NCI-H82 (cell line): Measurements from ENCODE around the gene PLPP3.

Experiments used
- DNase-seq: peaks from one replicate; lab custom pipeline; 2025; lab: John Stamatoyannopoulos, UW

Gene PLPP3

DNA sequence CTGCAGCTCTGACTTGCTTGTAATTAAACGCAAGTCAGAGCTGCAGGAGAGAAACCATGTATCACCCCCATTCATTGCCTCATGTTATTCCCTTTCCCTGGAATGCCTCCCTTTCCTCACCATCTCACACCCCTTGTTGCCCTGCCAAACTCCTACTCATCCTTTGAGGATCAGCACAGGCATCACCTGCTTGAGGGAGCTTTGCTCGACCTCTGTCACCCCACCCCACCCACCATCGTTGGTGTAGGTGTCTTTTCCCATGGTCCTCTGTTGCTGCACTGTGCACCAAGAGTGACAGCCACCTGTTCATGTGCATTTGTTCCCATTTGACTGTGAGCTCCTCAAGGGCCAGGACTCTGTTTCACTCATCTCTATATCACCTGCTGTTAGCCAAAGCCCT lies 117.2 kb downstream of the PLPP3 start:
- no peak for DNase-seq

DNA sequence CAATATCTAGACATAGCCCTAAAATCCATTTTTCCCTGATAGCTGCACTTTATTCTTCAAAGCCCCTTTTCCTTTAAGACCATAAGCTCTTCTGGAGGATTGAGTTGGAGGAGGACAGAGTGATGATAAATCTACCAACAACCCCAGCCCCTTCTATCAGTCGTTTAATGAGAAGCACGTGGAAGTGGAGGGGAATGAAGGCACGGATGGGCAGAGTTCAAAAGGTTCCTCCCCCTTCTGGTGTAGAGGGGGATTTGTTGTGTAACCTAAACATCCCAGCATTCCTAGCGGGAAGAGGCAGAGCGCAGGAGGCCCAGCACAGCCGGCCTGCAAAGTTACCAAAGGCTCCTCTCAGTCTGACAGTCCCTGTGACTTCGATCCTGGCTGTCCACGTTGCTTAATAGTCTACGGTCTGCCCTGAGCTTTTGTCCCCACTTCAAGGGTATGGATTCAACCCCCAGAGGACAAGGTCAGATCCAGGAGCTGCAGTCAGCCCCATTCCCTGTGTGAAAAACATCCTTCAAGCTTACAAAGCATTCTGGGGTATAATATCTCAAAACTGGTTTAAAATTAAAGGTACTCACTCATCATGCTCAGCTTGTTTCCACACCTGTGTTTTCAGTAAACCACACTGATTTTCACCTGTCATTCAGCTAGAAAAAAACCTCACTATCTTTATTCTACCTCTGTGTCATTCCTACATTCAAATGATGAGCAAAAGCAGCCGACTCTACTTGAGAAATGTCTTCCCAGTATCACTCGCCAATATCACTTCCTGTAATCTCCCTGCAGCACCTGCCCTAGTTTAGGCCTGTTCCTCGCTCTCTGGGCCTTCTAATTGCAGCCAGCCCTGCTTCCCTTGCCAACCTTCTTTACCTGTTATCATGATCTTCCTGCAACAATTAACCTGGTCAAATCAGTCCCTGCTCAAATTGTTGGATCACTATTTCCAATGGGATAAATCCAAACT lies 117.9 kb downstream of the PLPP3 start:
- DNase-seq, result peak; percentile 19

DNA sequence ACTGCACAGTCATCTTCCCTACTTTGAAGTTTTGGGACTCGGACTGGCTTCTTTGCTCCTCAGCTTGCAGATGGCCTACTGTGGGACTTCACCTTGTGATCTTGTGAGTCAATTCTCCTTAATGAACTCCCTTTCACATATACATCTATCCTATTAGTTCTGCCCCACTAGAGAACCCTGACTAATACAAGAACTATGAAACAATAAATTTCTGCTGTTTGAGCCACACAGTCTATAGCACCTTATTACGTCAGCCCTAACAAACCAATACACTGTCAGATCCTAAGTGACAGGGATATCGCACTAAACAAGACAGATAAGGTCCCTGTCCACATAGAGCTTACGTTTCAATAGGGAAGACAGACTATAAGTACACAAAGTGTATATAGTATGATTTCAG lies 120.1 kb downstream of the PLPP3 start:
- no peak for DNase-seq

DNA sequence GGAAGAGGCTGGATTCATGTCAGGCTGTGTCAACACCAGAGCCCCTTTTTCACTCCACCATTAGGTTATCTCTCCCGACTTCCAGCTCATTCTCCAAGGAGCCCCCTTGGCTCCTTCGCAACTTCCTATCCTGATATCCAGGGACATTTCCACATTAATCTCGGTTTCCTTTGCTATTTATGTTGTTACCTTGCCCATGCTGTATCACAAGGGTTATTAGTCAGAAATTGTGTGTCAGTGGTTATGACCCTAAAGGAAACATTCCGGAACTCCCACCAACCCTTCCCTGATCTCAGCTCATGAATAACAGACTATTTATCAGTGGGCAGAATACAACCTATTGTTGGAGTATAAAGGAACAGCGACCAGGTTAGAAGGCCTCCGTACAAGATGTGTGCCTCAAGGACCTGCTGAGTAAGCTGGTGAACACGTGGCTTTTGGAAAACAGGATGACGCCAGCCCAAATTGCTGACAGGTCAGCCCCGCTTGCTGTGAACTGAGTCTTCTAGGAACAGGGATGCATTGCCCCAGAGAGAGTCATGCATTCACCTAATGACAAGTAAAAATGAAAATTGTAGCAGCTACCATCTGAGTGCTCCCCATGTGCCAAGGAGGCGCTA lies 121.5 kb downstream of the PLPP3 start:
- no peak for DNase-seq

DNA sequence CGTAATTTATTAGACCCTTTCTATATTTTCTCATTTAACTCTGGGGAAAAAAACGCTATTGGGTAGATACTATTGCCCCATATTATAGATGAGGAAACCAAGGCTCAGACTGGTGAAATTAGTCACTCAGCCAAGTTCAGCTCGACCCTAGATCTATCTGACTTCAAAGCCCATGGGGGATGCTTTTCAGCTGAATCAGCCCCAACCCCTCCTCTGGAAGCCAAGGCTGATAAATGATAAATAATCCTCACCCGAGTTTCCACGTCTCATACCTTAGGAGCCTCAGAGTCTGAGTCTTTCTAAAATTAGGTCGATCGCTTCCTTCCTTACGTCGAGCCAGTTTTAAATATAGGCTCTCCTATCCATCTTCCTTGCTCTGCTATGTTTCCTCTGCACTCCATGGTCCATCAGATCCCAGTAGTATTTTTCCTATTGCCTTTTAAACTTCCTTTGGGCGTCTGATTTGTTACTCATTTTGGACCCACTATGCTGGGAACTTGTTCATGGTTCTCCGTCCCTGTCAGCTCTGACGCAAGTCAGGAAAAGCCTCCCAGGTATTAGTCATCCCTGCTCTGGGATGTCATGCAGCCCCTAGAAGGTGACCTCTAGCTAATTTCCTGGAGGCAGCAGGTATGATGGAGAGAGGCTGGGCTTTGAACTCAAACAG lies 122.8 kb downstream of the PLPP3 start:
- DNase-seq, result no peak

DNA sequence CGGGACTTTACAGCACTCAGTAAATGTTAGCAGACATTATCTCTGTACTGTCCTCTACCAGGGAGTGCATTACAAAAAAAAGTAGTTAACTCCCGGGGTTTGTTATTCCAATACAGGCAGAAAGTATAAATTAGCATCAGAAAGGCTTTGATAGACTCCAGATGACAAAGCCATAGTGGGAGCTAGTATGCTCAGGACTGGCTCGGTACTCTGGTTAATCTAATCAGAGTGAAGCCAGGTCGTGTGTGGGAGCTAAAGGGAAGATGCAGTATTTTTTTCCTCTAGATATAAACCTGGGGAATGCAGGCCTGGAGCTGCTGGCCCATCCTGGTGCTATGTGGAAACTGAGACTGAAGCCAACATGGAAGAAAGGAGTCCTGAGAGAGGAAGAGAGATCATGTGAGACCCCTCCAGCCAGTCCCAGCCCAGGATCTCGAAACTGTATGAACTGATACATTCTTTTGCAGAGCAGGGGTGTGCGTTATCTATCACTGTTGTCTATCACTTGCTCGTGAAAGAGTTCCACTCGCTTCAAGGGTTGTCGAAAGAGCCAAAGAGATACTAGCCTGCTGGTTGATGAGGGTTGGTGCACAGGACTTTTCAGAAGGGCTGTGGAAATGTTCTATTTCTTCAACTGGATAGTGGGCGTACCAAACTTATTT lies 125.8 kb downstream of the PLPP3 start:
- DNase-seq, result no peak

DNA sequence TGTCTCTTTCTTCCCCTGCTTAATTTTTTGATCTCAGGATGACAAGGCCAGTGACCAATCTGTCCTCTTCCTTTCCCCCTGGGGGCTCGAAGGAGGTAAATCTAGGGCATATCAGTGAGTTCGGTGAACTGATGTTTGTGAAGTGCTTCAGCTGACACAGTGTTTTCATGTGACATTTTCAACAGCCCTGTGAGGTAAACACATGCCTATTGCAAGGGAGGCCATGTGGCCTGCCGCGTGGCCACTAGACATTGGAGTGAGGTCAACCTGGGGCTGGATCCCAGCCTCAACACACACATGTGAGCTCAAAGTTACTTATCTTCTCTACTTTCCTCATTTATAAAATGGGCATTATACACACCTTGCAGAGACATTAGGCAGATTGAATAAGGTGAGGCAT lies 126.3 kb downstream of the PLPP3 start:
- DNase-seq, result no peak

- no peak for DNase-seq
These were observed 127.0 kb downstream of the PLPP3 start for GRCh38 chr1:56452027-56453011.

DNA sequence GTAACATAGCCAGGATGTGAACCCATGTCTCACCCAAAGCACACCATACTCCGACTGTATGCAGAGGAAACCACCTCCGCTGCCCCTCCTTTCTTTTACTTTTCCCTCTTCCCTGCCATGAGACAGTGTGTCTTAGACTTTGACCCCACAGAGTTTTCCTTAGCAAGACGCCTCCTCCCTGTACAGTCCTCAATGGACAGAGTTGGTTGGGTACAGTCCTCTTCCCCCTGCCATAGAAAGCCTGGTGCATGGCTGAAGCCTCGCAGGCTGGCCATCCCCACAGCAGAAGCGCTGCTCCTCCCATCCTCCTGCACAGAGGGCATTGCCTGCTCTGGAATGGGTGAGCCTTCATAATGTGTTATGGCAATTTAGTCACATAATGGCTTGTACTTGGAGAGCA lies 127.9 kb downstream of the PLPP3 start:
- no peak for DNase-seq

GRCh38 chr1:56450004-56450666 lies 129.2 kb downstream of the PLPP3 start:
- no peak for DNase-seq

DNA sequence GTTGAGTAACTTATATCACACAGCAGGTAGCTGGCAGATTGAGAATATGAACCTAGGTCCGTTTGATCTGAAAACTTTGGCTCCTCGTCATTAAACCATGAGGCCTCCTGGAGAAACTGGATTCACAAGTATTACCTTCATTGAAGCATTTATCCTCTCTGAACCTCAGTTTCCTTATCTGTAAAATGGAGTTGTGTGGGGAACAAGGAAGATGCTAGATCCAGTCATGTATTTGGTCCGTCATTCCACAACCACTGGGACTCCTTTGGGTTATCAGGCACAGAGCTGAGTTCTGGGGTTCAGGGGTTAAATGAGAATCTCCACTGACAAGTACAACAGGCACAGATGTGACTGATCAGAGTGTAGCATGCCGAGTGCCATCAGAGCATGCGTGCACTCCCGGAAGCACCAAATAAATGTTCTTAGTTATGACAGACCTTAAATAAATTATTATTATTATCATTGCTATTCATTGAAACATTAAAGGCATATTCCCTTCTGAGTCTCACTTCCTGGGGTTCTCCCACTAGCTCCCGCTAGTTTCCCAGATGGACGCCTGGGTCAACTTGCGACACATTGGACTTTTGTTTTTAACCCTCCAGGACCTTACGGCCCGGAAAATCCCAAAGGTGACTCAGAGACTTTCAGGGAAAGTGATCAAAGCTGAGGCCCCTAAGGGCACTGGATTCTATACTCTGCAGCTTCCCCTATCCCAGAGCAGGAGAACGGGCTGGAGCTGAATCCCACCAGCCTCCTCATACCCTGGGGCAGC lies 130.6 kb downstream of the PLPP3 start:
- DNase-seq, result no peak

- DNase-seq, result no peak
These were observed 131.5 kb downstream of the PLPP3 start for GRCh38 chr1:56447823-56448222.

DNA sequence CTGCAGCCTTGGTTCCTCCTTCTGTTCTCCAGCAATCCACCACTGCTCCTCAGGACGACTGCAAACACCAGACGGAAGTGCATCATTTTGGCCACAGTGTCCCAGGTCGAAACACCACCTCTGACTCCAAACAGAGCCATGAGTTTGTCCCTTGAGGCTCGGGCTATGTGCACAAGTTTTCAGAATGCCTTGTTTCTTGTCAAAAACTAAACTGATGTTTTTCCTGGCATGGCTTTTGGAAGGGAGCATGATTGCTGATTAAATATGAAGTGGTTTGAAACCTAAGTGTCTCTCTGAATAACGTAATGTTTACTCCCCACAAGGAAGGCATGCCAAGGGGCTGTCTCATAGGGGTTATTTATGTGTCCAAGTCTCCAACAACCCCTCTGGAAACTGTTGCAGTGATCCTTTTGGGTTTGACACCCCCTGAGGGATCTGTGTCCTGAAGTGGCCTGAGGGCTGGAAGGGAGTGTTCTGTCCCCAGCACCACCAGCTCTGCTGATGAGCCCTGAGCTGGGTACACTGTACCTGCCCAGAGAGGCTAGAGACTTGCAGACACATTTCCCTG lies 132.7 kb downstream of the PLPP3 start:
- no peak for DNase-seq

DNA sequence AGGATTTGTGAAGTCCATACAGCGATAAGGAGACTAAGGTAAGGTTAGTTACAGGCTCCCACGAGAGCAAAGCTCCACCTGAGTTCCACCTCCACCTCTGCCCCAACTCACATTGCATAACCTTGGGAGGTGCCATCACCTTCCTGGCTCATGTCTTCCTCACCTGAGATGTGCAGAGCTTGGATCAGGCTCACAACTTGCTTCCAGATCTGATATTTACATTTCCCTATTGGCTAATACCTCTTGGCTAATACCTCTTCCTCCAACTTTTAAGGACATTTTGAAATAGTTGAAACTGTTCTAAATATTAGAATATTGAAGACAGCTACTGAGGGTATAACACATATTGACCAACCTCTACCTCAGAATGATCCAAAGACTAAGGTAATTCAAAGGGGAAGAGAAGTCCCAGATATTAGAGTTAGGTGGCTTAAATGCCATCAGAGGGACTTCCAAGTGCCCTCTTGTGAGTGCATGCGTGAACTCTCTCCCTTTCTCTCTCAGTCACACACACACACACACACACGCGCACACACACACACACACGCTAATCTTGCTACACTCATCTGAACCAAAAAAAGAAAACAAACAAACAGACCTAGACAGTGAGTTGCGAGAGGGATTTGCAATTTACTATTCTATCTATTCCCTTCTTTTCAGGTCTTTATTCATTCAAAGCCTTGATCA lies 134.3 kb downstream of the PLPP3 start:
- no peak for DNase-seq
